Caki2 (cell line): ENCODE results near the gene LAX1. TPM values are rescaled to one million over a fixed set of nuclear protein-coding genes. Genes with fewer than 3 reads are reported as not detected.

Experiments used
- DNase-seq: peaks from one replicate; pipeline ENCODE4 v3.0.0-alpha.2; 2015; ENCODE audit warnings: low read depth
- in situ Hi-C: cut with HindIII; loops from 2 replicates; pipeline ENCODE4 v1.10.0; 2016; ENCODE audit warnings: low sequenced_read_pairs, low pct_unique_long_range_greater_than_20kb, mixed read lengths
- total RNA-seq: library from RNA; depleted of rRNA; stranded (reverse); fragments of >200 nt; shearing (Covaris generic); gene quantifications from 2 replicates; pipeline ENCODE4 v1.2.3, GENCODE V29; 2014; ENCODE audit warnings: low replicate concordance; rRNA removed

LAX1 gene
- total RNA-seq, 1 experiment from 2014 or later = not detected

DNA sequence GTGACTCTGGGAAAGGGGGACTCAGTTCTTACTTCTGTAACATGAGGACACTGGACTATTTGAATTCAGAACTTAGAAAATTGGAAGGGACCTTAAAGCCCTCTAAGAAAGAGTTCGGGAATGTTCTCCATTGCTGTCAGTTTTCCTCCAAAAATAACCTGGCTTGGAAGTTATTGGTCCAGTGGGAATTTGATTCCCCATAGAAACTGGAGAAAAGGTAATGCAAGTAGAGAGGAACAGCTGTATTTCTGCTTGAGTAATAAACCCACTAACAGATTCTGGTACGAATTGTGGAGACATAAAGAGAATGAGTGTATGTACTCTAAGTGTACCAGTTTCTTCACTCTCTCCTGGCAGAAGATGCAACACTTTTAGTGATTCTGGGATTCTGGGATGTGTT lies 32.2 kb downstream of the LAX1 start:
- in situ Hi-C loops = no loop called here
- DNase-seq = no peak

DNA sequence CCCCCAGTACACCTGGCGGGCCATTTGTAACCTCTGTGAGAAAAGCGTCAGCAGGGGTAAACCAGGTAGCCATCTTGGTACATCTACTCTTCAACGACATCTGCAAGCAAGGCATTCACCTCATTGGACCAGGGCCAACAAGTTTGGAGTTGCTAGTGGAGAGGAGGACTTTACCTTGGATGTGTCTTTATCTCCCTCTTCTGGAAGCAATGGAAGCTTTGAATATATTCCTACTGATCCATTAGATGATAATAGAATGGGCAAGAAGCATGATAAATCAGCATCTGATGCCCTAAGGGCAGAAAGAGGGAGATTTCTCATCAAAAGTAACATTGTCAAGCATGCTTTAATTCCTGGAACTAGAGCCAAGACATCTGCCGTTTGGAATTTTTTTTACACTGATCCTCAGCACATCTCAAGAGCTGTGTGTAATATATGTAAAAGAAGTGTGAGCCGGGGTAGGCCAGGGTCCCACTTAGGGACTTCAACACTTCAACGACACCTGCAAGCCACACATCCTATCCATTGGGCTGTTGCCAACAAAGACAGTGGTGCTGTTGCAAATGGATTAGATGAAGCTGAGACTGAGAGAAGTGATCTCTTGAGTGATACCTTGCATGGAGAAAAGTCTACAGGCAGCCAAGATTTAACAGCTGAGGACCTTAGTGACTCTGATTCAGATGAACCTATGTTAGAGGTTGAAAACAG lies 33.1 kb downstream of the LAX1 start:
- no peak for DNase-seq
- in situ Hi-C loops = no loop called here

DNA sequence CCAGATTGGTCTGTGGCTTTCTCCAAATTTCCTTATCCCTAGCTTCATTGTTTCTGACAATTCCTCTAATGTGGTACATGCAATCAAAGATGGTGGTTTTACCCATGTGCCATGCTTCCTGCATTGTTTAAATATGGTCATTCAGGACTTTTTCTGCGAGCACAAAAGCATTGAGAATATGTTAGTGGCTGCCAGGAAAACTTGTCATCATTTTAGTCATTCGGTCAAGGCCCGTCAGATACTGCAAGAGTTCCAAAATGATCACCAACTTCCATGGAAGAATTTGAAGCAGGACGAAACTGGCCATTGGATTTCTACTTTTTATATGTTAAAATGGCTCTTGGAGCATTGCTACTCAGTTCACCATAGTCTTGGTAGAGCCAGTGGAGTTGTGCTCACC lies 34.2 kb downstream of the LAX1 start:
- in situ Hi-C loops = no loop called here
- DNase-seq = no peak

GRCh38 chr1:203799971-203800370 lies 35.0 kb downstream of the LAX1 start:
- in situ Hi-C loops = no loop called here
- DNase-seq = no peak

GRCh38 chr1:203805689-203806088 lies 40.7 kb downstream of the LAX1 start:
- no peak for DNase-seq
- in situ Hi-C loops = no loop called here

GRCh38 chr1:203807196-203807595 lies 42.2 kb downstream of the LAX1 start:
- DNase-seq = no peak
- in situ Hi-C loops = no loop called here

- in situ Hi-C loops = no loop called here
- DNase-seq = no peak
These were observed 48.8 kb downstream of the LAX1 start for GRCh38 chr1:203813581-203814341.

DNA sequence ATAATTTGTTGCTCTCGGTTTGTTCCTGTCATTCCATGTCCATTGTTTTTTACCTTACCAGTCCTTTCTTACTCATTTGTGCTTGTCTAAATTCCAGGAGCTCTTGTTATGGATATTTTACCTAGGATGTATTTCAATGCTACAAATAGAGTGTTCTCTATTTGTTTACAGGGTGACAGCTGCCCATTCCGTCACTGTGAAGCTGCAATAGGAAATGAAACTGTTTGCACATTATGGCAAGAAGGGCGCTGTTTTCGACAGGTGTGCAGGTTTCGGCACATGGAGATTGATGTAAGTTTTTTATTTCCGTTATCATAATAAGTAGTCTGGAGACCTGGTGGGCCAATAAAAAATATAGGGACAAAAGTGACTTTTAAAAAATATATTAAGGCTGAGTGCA lies 53.4 kb downstream of the LAX1 start:
- no peak for DNase-seq
- in situ Hi-C loops = no loop called here

DNA sequence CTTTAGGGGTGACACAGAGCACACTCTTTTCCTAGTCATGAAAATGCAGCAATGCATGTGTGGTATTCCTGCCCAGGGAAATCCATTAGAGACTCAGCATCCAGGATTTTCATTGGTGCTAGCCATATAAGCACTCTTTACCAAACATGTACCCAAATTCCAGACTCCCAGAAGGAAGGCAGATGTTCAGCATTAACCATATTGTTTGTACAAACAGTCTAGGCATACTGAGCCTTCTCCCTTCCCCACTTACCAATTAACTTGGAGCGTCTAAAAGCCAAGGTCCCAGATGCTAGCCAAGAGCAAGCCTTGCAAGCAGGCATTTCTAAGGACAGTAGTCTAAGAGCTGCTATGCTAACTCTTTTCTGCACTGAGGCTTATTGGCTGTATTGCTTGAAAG lies 58.3 kb downstream of the LAX1 start:
- in situ Hi-C loops = no loop called here
- no peak for DNase-seq

Other genes with a start within 250 kb of the LAX1 start
- gene ATP2B4, start 138.4 kb upstream of the LAX1 start, total RNA-seq = 2.9 and 6.5 TPM in 2 replicates
- 5.3 and 5.5 TPM in 2 replicates for gene ZBED6, start 30.4 kb downstream of the LAX1 start, total RNA-seq
- 34.5 and 34.8 TPM in 2 replicates for gene ZC3H11A, start 30.4 kb downstream of the LAX1 start, total RNA-seq
- gene SNRPE, start 96.4 kb downstream of the LAX1 start, total RNA-seq = 165 and 171 TPM in 2 replicates